ENCODE measurements around the gene SLC1A5. TPM values are rescaled to one million over a fixed set of nuclear protein-coding genes. Genes with fewer than 3 reads are reported as not detected.

Gene SLC1A5
- total RNA-seq, 1 donor from 2014 or later, result 91.4 TPM

DNA sequence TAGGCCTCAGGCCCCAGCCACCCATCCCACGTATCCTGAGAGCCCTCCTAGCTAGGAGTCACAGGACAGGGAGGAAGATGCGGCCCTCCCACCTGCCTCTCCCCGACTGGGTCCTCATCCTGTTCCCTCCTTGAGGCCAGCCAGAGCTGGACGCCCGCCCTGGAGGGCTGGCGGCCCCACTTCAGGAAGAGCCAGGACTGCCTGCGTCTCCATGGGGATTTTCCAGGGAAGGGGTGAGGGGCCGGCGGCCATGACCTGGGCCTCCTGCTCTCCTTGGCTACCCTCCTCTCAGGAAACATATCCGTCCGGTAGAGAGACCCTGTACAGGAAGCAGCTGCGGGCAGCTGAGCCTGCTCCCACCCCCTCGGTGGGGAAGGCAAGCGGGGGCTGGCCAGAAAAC, 60.2 kb downstream of the SLC1A5 start:
- H3K27ac Mint-ChIP-seq, result no peak overlapping the region
- H3K9me3 Mint-ChIP-seq, result no peaks in the 10 kb centered on the region
- no peak overlapping the region for H3K4me3 Mint-ChIP-seq
- no peaks in the 10 kb centered on the region for H3K27me3 Mint-ChIP-seq
- no peak for DNase-seq (ENCODE audit: extremely low spot score, unreplicated experiment)
- TF ChIP-seq, protein P1, sequence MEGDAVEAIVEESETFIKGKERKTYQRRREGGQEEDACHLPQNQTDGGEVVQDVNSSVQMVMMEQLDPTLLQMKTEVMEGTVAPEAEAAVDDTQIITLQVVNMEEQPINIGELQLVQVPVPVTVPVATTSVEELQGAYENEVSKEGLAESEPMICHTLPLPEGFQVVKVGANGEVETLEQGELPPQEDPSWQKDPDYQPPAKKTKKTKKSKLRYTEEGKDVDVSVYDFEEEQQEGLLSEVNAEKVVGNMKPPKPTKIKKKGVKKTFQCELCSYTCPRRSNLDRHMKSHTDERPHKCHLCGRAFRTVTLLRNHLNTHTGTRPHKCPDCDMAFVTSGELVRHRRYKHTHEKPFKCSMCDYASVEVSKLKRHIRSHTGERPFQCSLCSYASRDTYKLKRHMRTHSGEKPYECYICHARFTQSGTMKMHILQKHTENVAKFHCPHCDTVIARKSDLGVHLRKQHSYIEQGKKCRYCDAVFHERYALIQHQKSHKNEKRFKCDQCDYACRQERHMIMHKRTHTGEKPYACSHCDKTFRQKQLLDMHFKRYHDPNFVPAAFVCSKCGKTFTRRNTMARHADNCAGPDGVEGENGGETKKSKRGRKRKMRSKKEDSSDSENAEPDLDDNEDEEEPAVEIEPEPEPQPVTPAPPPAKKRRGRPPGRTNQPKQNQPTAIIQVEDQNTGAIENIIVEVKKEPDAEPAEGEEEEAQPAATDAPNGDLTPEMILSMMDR (conservative IDR thresholded peaks at IDR 0.05), result no peak
- peaks cover 8% of the 10 kb centered on the region for H3K36me3 Mint-ChIP-seq
- H3K4me1 Mint-ChIP-seq (ENCODE audit: unreplicated experiment), result peaks cover 22% of the 10 kb centered on the region

DNA sequence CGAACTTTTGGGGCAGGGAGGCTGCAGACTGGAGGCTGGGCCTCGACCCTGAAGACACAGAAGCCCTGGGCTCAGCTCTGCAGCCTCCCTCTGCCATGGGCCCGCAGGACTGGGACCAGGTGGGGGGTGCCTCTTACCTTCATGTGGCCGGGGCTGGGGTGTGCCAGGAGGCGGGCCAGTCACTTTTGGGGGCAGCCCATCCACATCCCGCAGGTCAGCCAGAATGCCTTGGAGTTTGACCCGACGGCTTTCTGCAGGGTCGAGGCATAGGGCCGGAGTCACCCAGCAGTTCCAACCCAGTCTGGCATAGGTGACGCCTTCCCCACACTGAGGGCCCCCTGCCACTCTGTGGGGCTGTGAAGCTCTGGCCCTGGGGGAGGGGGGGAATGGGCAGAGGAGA, 60.6 kb downstream of the SLC1A5 start:
- TF ChIP-seq, protein P1 (conservative IDR thresholded peaks at IDR 0.05), result no peak
- Mint-ChIP-seq H3K9me3 (no peaks in the 10 kb centered on the region), H3K4me1 (ENCODE audit: unreplicated experiment) (peaks cover 22% of the 10 kb centered on the region), H3K36me3 (peaks cover 8% of the 10 kb centered on the region), H3K4me3 (no peak overlapping the region), H3K27me3 (no peaks in the 10 kb centered on the region), H3K27ac (no peak overlapping the region)
- no peak for DNase-seq (ENCODE audit: extremely low spot score, unreplicated experiment)

DNA sequence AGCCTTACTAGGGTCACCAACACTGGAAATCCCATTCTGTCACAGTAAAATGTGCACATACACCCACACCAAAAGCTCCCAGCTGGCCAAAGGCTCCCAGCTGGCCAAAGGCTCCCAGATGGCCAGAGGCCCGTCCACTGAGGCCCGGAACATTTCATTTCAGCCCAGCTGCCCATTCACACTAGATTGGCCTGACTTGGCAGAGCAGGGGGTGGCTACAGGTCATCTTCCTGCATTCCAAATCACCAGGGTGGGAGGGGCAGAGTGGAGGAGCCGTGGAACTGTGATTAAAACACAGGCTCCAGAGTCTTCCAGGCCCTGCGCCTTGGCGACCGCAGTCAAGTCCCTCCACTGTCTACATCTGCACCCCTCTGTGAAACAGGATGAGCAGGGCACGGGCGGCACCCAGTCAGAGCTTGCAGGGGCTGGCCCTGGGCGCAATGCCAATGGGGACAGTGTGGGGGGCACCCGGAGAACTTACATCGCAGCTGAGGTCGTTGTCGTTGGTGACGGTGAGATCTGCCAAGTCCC, 61.4 kb downstream of the SLC1A5 start:
- Mint-ChIP-seq H3K27me3 (no peaks in the 10 kb centered on the region), H3K36me3 (peaks cover 10% of the 10 kb centered on the region), H3K4me1 (ENCODE audit: unreplicated experiment) (peaks cover 19% of the 10 kb centered on the region), H3K27ac (no peak overlapping the region), H3K4me3 (no peak overlapping the region), H3K9me3 (no peaks in the 10 kb centered on the region)
- no peak for DNase-seq (ENCODE audit: extremely low spot score, unreplicated experiment)
- TF ChIP-seq, protein P1 (conservative IDR thresholded peaks at IDR 0.05), result no peak

DNA sequence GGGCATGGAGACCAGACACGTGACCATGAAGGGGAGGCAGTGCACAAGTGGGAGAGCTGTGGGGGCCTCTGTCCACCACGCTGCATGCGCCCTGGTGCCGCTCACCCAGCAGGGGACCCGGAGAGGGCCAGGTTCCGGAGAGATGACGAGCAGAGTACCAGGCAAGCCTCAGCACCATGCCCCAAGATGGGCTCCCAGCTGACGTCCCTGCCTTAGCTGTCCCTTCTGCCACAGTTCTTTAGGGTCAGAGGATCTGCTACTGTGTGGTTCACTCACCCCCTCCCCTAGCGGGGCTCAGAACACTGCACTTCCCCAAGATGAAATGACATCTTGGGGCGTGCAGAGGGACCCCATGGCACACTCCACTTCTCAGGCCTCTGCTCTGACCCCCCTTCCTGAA, 61.8 kb downstream of the SLC1A5 start:
- peaks cover 12% of the 10 kb centered on the region for H3K36me3 Mint-ChIP-seq
- no peak overlapping the region for H3K4me3 Mint-ChIP-seq
- DNase-seq (ENCODE audit: extremely low spot score, unreplicated experiment), result no peak
- peaks cover 14% of the 10 kb centered on the region for H3K4me1 Mint-ChIP-seq (ENCODE audit: unreplicated experiment)
- no peak overlapping the region for H3K27ac Mint-ChIP-seq
- H3K9me3 Mint-ChIP-seq, result no peaks in the 10 kb centered on the region
- TF ChIP-seq, protein P1 (conservative IDR thresholded peaks at IDR 0.05), result no peak
- no peaks in the 10 kb centered on the region for H3K27me3 Mint-ChIP-seq

DNA sequence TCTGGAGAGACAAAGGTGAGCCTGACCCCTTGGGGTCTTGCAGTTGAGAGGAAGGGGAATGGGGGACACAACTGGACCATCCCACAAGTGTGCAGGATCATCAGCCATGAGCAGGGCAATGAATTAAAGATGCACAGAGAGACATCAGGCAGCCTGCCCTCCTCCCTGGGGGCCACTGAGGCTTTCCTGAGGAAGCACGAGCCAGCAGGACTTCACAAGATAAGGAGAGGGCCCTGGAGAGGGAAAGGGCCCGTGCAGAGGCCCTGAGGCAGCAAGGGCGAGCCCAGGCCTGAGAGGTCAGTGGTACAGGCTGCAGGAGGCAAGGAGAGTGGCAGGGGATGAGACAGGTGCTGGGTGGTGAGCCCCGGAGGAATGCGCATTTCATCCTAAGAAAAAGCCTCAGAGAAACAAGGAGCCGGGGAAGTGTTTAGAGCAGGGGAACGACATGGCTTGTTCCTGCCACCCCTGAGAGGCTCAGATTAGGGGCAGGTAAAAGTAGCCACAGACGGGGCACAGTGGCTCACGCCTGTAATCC, 62.5 kb downstream of the SLC1A5 start:
- Mint-ChIP-seq H3K27me3 (no peaks in the 10 kb centered on the region), H3K4me3 (no peak overlapping the region), H3K4me1 (ENCODE audit: unreplicated experiment) (peaks cover 10% of the 10 kb centered on the region), H3K9me3 (no peaks in the 10 kb centered on the region), H3K27ac (no peak overlapping the region), H3K36me3 (peaks cover 9% of the 10 kb centered on the region)
- no peak for DNase-seq (ENCODE audit: extremely low spot score, unreplicated experiment)
- TF ChIP-seq, protein P1 (conservative IDR thresholded peaks at IDR 0.05), result no peak
